Measurements from ENCODE around the gene SRR.

Gene SRR

DNA sequence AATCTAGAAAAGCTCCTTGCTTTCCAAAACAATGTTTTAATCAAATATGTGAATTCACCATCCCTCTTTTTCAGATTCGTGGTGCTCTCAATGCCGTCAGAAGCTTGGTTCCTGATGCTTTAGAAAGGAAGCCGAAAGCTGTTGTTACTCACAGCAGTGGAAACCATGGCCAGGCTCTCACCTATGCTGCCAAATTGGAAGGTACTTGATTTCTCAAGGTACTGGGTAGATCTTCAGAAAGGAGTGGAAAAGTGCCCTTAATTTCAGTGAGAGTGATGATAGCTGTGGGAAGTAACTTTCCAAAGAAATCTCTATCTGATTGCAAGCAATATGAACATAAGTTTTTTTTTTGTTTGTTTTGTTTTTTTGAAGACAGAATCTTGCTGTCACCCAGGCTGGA, 14.0 kb downstream of the SRR start:
- no peaks in the 10 kb centered on the region for H3K27me3 ChIP-seq (ENCODE audit: insufficient read depth, low read depth, severe bottlenecking)
- H3K27ac ChIP-seq, result no peak overlapping the region
- peaks cover 7% of the 10 kb centered on the region for H3K36me3 ChIP-seq
- no peak for DNase-seq
- no peaks in the 10 kb centered on the region for H3K9me3 ChIP-seq (ENCODE audit: severe bottlenecking)
- H3K4me3 ChIP-seq (ENCODE audit: low read depth, low read length), result no peak overlapping the region
- TF ChIP-seq, protein P1, sequence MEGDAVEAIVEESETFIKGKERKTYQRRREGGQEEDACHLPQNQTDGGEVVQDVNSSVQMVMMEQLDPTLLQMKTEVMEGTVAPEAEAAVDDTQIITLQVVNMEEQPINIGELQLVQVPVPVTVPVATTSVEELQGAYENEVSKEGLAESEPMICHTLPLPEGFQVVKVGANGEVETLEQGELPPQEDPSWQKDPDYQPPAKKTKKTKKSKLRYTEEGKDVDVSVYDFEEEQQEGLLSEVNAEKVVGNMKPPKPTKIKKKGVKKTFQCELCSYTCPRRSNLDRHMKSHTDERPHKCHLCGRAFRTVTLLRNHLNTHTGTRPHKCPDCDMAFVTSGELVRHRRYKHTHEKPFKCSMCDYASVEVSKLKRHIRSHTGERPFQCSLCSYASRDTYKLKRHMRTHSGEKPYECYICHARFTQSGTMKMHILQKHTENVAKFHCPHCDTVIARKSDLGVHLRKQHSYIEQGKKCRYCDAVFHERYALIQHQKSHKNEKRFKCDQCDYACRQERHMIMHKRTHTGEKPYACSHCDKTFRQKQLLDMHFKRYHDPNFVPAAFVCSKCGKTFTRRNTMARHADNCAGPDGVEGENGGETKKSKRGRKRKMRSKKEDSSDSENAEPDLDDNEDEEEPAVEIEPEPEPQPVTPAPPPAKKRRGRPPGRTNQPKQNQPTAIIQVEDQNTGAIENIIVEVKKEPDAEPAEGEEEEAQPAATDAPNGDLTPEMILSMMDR (IDR thresholded peaks at IDR 0.05; ENCODE audit: low read depth, low read length), result no peak

DNA sequence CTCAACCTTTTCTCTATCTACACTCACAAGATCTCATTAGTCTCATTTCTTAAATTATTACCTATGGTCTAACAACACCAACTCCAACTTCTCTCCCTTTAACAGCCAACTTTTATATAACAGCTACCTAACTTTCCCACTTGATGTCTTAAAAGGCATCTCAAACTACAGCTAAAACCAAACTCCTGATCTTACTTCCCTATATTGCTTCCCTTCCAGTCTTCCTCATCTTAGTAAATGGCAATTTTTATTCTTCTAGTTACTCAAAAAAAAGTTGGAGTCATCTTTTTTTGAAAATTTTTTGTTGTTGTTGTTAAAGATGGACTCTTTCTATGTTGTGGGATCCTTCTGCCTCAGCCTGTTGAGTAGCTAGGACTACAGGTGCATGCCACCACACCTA, 15.3 kb downstream of the SRR start:
- no peaks in the 10 kb centered on the region for H3K9me3 ChIP-seq (ENCODE audit: severe bottlenecking)
- H3K27me3 ChIP-seq (ENCODE audit: insufficient read depth, low read depth, severe bottlenecking), result no peaks in the 10 kb centered on the region
- H3K27ac ChIP-seq, result no peak overlapping the region
- TF ChIP-seq, protein P1 (IDR thresholded peaks at IDR 0.05; ENCODE audit: low read depth, low read length), result no peak
- no peak for DNase-seq
- no peak overlapping the region for H3K4me3 ChIP-seq (ENCODE audit: low read depth, low read length)
- H3K36me3 ChIP-seq, result peaks cover 19% of the 10 kb centered on the region

DNA sequence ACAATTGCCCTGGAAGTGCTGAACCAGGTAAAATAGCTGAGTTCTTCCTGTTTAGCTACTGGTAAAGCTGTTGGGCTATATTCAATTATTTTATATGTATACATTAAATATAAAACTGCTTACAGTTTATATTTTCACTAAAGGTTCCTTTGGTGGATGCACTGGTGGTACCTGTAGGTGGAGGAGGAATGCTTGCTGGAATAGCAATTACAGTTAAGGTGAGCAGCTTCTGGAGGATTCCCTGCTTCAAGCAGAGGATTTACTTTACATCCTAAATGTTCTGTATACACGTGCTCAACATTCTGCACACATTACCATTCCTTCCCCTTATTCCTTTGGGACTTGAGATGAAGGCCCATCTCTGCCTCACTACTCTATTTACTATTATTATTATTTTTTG, 17.6 kb downstream of the SRR start:
- TF ChIP-seq, protein P1 (IDR thresholded peaks at IDR 0.05; ENCODE audit: low read depth, low read length), result no peak
- Histone ChIP-seq H3K4me3 (ENCODE audit: low read depth, low read length) (no peak overlapping the region), H3K27me3 (ENCODE audit: insufficient read depth, low read depth, severe bottlenecking) (no peaks in the 10 kb centered on the region), H3K36me3 (peaks cover 41% of the 10 kb centered on the region), H3K27ac (no peak overlapping the region), H3K9me3 (ENCODE audit: severe bottlenecking) (no peaks in the 10 kb centered on the region)
- DNase-seq, result no peak

DNA sequence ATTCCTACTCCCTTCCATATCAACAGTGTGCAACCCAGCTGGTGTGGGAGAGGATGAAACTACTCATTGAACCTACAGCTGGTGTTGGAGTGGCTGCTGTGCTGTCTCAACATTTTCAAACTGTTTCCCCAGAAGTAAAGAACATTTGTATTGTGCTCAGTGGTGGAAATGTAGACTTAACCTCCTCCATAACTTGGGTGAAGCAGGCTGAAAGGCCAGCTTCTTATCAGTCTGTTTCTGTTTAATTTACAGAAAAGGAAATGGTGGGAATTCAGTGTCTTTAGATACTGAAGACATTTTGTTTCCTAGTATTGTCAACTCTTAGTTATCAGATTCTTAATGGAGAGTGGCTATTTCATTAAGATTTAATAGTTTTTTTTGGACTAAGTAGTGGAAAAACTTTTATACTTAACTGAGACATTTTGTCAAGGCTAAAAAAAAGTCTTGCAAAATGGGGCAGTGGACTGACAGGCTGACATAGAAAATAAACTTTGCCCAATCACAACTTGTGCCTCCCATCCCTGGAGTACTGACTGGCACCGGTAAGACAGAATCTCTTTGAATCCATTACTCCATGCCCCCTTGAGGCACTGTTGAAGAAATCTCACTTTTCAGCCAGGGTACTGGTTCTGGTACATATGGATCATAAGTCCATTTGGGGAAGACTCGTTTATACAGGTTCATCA, 20.0 kb downstream of the SRR start:
- Histone ChIP-seq H3K27me3 (ENCODE audit: insufficient read depth, low read depth, severe bottlenecking) (no peaks in the 10 kb centered on the region), H3K27ac (no peak overlapping the region), H3K4me3 (ENCODE audit: low read depth, low read length) (no peak overlapping the region), H3K36me3 (peaks cover 53% of the 10 kb centered on the region), H3K9me3 (ENCODE audit: severe bottlenecking) (no peaks in the 10 kb centered on the region)
- TF ChIP-seq, protein P1 (IDR thresholded peaks at IDR 0.05; ENCODE audit: low read depth, low read length), result no peak
- DNase-seq, result no peak

DNA sequence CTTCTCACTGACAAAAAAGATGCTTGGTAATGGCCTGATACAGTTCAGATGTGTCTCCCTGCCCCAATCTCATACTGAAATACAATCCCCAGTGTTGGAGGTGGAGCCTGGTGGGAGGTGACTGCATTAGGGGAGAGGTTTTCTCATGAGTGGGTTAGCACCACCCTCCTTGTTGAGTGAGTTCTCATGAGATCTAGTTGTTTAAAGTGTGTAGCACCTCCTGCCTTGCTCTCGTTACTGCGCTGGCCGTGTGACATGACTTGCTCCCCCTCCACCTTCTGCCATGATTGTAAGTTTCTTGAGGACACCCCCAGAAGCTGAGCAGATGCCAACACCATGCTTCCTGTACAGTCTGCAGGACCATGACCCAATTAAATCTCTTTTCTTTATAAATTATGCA, 27.6 kb downstream of the SRR start:
- Histone ChIP-seq H3K27ac (no peak overlapping the region), H3K4me3 (ENCODE audit: low read depth, low read length) (no peak overlapping the region), H3K27me3 (ENCODE audit: insufficient read depth, low read depth, severe bottlenecking) (no peaks in the 10 kb centered on the region), H3K36me3 (peaks cover 86% of the 10 kb centered on the region), H3K9me3 (ENCODE audit: severe bottlenecking) (no peaks in the 10 kb centered on the region)
- TF ChIP-seq, protein P1 (IDR thresholded peaks at IDR 0.05; ENCODE audit: low read depth, low read length), result no peak
- no peak for DNase-seq

DNA sequence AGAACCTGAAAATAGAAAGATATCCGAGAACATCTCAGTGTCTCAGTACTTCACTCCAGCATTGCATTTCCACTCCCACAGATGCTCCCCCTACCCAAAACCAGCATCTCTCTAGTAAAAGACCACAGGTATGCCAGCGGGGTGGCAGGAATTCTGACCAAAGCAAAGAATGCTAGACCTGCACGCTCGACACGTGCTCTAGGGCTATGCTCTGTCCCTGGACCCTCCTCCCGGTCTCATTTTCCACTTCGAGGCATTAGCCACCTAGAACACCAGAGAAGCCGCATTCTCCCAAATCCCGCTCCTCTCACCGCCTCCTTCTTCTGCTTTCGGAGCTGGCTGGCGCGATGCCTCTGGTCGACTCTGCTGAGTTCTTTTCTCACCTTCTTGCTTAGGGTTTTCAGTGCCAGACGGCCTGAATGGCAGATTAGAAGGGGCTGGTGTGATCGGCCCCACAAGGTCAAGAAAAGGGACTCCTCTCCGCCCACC, 32.0 kb downstream of the SRR start:
- Histone ChIP-seq H3K4me3 (ENCODE audit: low read depth, low read length) (peak overlapping the region; percentile 76), H3K27me3 (ENCODE audit: insufficient read depth, low read depth, severe bottlenecking) (no peaks in the 10 kb centered on the region), H3K36me3 (peaks cover 56% of the 10 kb centered on the region), H3K9me3 (ENCODE audit: severe bottlenecking) (no peaks in the 10 kb centered on the region), H3K27ac (peak overlapping the region; percentile 83)
- TF ChIP-seq, protein P1 (IDR thresholded peaks at IDR 0.05; ENCODE audit: low read depth, low read length), result no peak
- no peak for DNase-seq

Data from WERI-Rb-1 (cell line).